ENCODE data around the gene LIG3.
"Not testable (repeated sequence)": the region's sequence is repeated elsewhere in the genome, so short reads cannot be mapped to it uniquely, and the experiment has no call there.

LIG3 gene

GRCh38 chr17:34980353-34980680 is at the start of gene LIG3:
TSS of gene LIG3 (plus strand) at chr17:34980512. CDS start at chr17:34983006, 2,494 bp downstream.
- in situ Hi-C loops (cut with HindIII; ENCODE audit: low pct_unique_long_range_greater_than_20kb, low sequenced_read_pairs) = no loop called here
- no peak for TF ChIP-seq JUND (IDR thresholded peaks at IDR 0.05; ENCODE audit: low read depth)
- peak; percentile 96 to 97 for DNase-seq (ENCODE audit: low read depth in 1 of 2, low spot score in 1 of 2)

- in situ Hi-C loops (cut with HindIII; ENCODE audit: low pct_unique_long_range_greater_than_20kb, low sequenced_read_pairs); DNase-seq (ENCODE audit: low read depth in 1 of 2, low spot score in 1 of 2): not testable (repeated sequence)
These were observed 29.5 kb upstream of the LIG3 start for GRCh38 chr17:34950780-34951179.

- TF ChIP-seq JUND (IDR thresholded peaks at IDR 0.05; ENCODE audit: low read depth) = no peak
- no peak for DNase-seq (ENCODE audit: low read depth in 1 of 2, low spot score in 1 of 2)
- in situ Hi-C loops (cut with HindIII; ENCODE audit: low pct_unique_long_range_greater_than_20kb, low sequenced_read_pairs) = no loop called here
These were observed 21.9 kb upstream of the LIG3 start for GRCh38 chr17:34958438-34958837.

- 0 out of 2 replicates have a peak, but pooled peaks have one; percentile 21 for TF ChIP-seq JUND (IDR thresholded peaks at IDR 0.05; ENCODE audit: low read depth)
- in situ Hi-C loops (cut with HindIII; ENCODE audit: low pct_unique_long_range_greater_than_20kb, low sequenced_read_pairs) = no loop called here
These were observed 19.0 kb upstream of the LIG3 start, which contains the start of the genes CCT6B and ZNF830 for GRCh38 chr17:34961093-34961911. TSS of gene CCT6B (minus strand) at chr17:34961460. CDS start at chr17:34961393, 67 bp downstream. TSS of gene ZNF830 (plus strand) at chr17:34961540. CDS start at chr17:34961567, 27 bp downstream.

GRCh38 chr17:34974179-34974578 is 6.1 kb upstream of the LIG3 start:
- no peak for TF ChIP-seq JUND (IDR thresholded peaks at IDR 0.05; ENCODE audit: low read depth)
- in situ Hi-C loops (cut with HindIII; ENCODE audit: low pct_unique_long_range_greater_than_20kb, low sequenced_read_pairs) = no loop called here
- DNase-seq (ENCODE audit: low read depth in 1 of 2, low spot score in 1 of 2) = no peak

More at GRCh38 chr17:34961093-34961911, 19.0 kb upstream of the LIG3 start, which contains the start of the genes CCT6B and ZNF830:
- DNase-seq (ENCODE audit: low read depth in 1 of 2, low spot score in 1 of 2) = peak; percentile 90 to 98

- no peak for DNase-seq (ENCODE audit: low read depth in 1 of 2, low spot score in 1 of 2)
- in situ Hi-C loops (cut with HindIII; ENCODE audit: low pct_unique_long_range_greater_than_20kb, low sequenced_read_pairs) = no loop called here
- no peak for TF ChIP-seq JUND (IDR thresholded peaks at IDR 0.05; ENCODE audit: low read depth)
These were observed 5.2 kb upstream of the LIG3 start for GRCh38 chr17:34974794-34975785.

- TF ChIP-seq JUND (IDR thresholded peaks at IDR 0.05; ENCODE audit: low read depth) = no peak
- in situ Hi-C loops (cut with HindIII; ENCODE audit: low pct_unique_long_range_greater_than_20kb, low sequenced_read_pairs) = no loop called here
- DNase-seq (ENCODE audit: low read depth in 1 of 2, low spot score in 1 of 2) = no peak
These were observed 1.2 kb upstream of the LIG3 start for GRCh38 chr17:34979153-34979552.

- in situ Hi-C loops (cut with HindIII; ENCODE audit: low pct_unique_long_range_greater_than_20kb, low sequenced_read_pairs) = no loop called here
- TF ChIP-seq JUND (IDR thresholded peaks at IDR 0.05; ENCODE audit: low read depth) = no peak
- peak; percentile 37 to 76 for DNase-seq (ENCODE audit: low read depth in 1 of 2, low spot score in 1 of 2)
These were observed 511 bp upstream of the LIG3 start for GRCh38 chr17:34979650-34980352.

GRCh38 chr17:34980681-34981537 is 597 bp downstream of the LIG3 start:
- no peak for TF ChIP-seq JUND (IDR thresholded peaks at IDR 0.05; ENCODE audit: low read depth)
- in situ Hi-C loops (cut with HindIII; ENCODE audit: low pct_unique_long_range_greater_than_20kb, low sequenced_read_pairs) = no loop called here
- DNase-seq (ENCODE audit: low read depth in 1 of 2, low spot score in 1 of 2) = peak; percentile 78 to 84

- no peak for DNase-seq (ENCODE audit: low read depth in 1 of 2, low spot score in 1 of 2)
- in situ Hi-C loops (cut with HindIII; ENCODE audit: low pct_unique_long_range_greater_than_20kb, low sequenced_read_pairs) = no loop called here
- TF ChIP-seq JUND (IDR thresholded peaks at IDR 0.05; ENCODE audit: low read depth) = no peak
These were observed 1.4 kb downstream of the LIG3 start for GRCh38 chr17:34981538-34982241.

- no peak for DNase-seq (ENCODE audit: low read depth in 1 of 2, low spot score in 1 of 2)
- in situ Hi-C loops (cut with HindIII; ENCODE audit: low pct_unique_long_range_greater_than_20kb, low sequenced_read_pairs) = no loop called here
These were observed 6.9 kb downstream of the LIG3 start for GRCh38 chr17:34987232-34987631.

More at GRCh38 chr17:34987232-34987631, 6.9 kb downstream of the LIG3 start:
- TF ChIP-seq JUND (IDR thresholded peaks at IDR 0.05; ENCODE audit: low read depth) = no peak
